Calu3 (cell line): ENCODE data around the gene TAGLN2. TPM values are rescaled to one million over a fixed set of nuclear protein-coding genes. Genes with fewer than 3 reads are reported as not detected.

Experiments used
- BruUV-seq: library from RNA; stranded (reverse); fragments of 400-500 nt; replicated peaks from 2 replicates; lab custom pipeline; 2021; lab: Mats Ljungman, UMichigan
- CTCF ChIA-PET: fragments of 300-600 bp; sonication (Branson Sonifier 250); formaldehyde crosslinking; loops from one replicate; lab custom pipeline; 2022; ENCODE audit warnings: antibody characterized with exemption; lab: Charles Lee
- DNase-seq: peaks from one replicate; pipeline ENCODE4 v3.0.0; 2022
- H3K27ac Mint-ChIP-seq: one replicate; pipeline ENCODE4 v1.8.0; 2022; ENCODE audit warnings: mixed read lengths; ENCODE audit not compliant: unreplicated experiment
- H3K27me3 Mint-ChIP-seq: one replicate; pipeline ENCODE4 v1.8.0; 2022; ENCODE audit warnings: mixed read lengths; ENCODE audit not compliant: unreplicated experiment
- H3K36me3 Mint-ChIP-seq: one replicate; pipeline ENCODE4 v1.8.0; 2022; ENCODE audit warnings: mild to moderate bottlenecking, moderate library complexity, mixed read lengths; ENCODE audit not compliant: insufficient read depth, unreplicated experiment
- H3K4me1 Mint-ChIP-seq: one replicate; pipeline ENCODE4 v1.8.0; 2022; ENCODE audit warnings: mild to moderate bottlenecking, low read depth, mixed read lengths; ENCODE audit not compliant: unreplicated experiment
- H3K4me3 Mint-ChIP-seq: one replicate; pipeline ENCODE4 v1.8.0; 2022; ENCODE audit warnings: mild to moderate bottlenecking, low read depth, moderate library complexity, mixed read lengths; ENCODE audit not compliant: unreplicated experiment
- H3K9me3 Mint-ChIP-seq: one replicate; pipeline ENCODE4 v1.8.0; 2022; ENCODE audit warnings: low read depth, mixed read lengths; ENCODE audit not compliant: unreplicated experiment
- CTCF ChIP-seq: fragments of 200-600 bp; IDR thresholded peaks from one replicate; pipeline ENCODE4 v1.8.0; 2022; ENCODE audit warnings: antibody characterized with exemption; ENCODE audit not compliant: unreplicated experiment
- intact Hi-C: fragments of 100-400 bp; cut with micrococcal nuclease; formaldehyde crosslinking; loops from one replicate; pipeline ENCODE4 v1.10.0; 2022; ENCODE audit not compliant: unreplicated experiment
- total RNA-seq: library from RNA; stranded (reverse); gene quantifications from 2 replicates; pipeline ENCODE4 v1.2.3, GENCODE V29; 2022

The TAGLN2 gene
- total RNA-seq, 1 experiment from 2014 or later, result 708 TPM

DNA sequence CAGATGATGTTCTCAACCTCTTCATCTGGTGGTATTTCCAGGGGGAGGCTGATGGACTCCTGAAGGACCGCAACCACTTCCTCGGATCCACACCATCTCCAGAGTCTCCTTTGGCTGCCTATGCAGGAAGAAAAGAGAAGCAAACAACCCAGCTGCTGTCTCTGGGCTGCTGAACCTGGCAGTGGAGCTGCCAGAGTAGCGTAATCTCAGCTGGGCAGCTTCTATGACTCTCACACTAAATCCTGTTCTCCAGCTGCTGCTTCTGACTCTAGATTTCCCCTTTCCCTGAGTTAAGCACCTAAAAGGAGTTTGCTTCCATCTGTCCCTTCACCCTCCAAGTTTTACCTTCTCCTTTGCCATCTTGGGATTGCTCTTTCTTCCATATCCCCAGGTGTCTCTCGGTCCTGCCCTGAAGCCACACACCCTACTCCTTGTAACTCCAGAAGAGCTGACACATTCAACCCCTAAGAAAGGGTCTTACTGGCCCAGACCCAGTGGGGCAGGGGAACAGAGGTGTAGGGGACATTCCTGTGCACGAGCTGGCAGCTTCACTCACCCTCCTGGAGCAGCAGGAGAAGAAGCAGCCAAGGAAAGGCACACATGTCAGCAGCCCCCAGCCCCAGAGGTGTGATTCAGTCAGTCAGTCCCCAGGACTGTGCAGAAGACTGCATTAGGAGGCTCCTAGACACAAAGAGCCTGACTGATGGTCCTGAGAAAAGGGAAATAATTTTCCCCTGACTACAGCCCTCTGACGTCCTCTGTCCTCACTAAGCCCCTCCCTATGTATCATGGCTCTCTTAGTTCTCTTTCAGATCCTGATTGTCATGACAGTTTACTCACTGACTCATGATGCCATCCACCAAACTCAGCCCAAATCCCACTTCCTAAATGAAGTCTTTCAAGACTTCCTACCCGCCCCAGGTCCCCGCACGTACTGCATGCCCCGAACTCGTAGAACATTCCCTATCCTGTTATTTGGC lies 28.5 kb upstream of the TAGLN2 start, which contains the start of gene SLAMF9:
Gene SLAMF9, minus strand, starts transcription at position 702 of the 980 bp plus-strand sequence. Its CDS starts 100 bp downstream, at position 602.
- Mint-ChIP-seq H3K4me1 (peaks cover 12% of the 10 kb centered on the region), H3K36me3 (peaks cover 5% of the 10 kb centered on the region), H3K27ac (no peak within 1 kb of the TSS), H3K27me3 (peaks cover 66% of the 10 kb centered on the region), H3K9me3 (no peaks in the 10 kb centered on the region), H3K4me3 (no peak within 1 kb of the TSS)
- intact Hi-C loops, result no loop called here
- BruUV-seq, result no TSS peak
- CTCF ChIA-PET, result no interaction called here
- no peak for TF ChIP-seq CTCF
- DNase-seq, result no peak

GRCh38 chr1:159952932-159953331 lies 27.6 kb upstream of the TAGLN2 start:
- no TSS peak for BruUV-seq
- H3K4me1 Mint-ChIP-seq, result peaks cover 19% of the 10 kb centered on the region
- H3K27ac Mint-ChIP-seq, result no peak overlapping the region
- peaks cover 5% of the 10 kb centered on the region for H3K36me3 Mint-ChIP-seq
- no peaks in the 10 kb centered on the region for H3K9me3 Mint-ChIP-seq
- no peak for DNase-seq
- H3K27me3 Mint-ChIP-seq, result peaks cover 64% of the 10 kb centered on the region
- no peak overlapping the region for H3K4me3 Mint-ChIP-seq
- no peak for TF ChIP-seq CTCF
- CTCF ChIA-PET, result no interaction called here
- intact Hi-C loops, result no loop called here

DNA sequence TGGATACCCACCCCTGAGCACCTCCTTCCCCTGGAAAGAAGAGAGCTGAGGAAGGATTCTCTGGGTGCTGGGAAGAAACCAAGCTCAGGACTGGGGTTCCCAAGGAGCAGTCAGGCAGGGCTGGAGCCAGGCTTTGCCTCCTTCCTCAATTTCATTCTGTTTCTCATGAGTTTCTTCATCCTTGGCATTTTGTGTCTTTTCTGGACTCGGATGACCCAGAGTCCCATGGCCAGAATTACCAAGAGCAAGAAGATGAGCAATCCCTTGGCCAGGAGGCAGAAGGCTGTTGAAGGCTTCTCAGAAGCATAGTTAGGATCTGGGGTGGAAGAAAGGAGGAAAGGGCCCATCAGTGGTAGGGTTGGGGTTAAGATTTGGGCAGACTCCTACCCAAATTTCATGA lies 26.2 kb upstream of the TAGLN2 start:
- Mint-ChIP-seq H3K27ac (no peak overlapping the region), H3K4me1 (peaks cover 20% of the 10 kb centered on the region), H3K9me3 (no peaks in the 10 kb centered on the region), H3K36me3 (peaks cover 6% of the 10 kb centered on the region), H3K4me3 (no peak overlapping the region), H3K27me3 (peaks cover 64% of the 10 kb centered on the region)
- intact Hi-C loops, result no loop called here
- DNase-seq, result no peak
- CTCF ChIA-PET, result no interaction called here
- BruUV-seq, result no TSS peak
- TF ChIP-seq CTCF, result no peak

DNA sequence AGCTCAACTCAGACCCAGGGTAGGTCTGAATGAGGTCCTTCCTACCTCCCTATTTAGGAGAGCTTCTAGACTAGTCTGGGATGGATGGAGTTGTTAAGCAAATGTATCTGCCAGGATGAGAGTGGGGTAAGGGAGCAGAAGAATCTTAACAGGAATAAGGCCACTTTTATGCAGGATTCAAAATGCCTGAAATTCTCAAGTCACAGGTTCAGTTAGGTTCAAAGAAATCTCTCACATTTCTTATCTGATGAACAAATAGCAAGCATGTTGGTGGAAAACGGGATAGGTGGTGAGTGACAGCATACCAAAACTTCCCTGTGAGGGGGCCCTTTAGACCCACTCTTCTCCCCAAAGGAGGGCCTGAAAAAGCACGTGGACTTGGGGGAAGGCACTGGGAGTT lies 25.7 kb upstream of the TAGLN2 start:
- H3K4me1 Mint-ChIP-seq, result peaks cover 20% of the 10 kb centered on the region
- H3K36me3 Mint-ChIP-seq, result peaks cover 11% of the 10 kb centered on the region
- intact Hi-C loops, result no loop called here
- no TSS peak for BruUV-seq
- no peak overlapping the region for H3K4me3 Mint-ChIP-seq
- peaks cover 62% of the 10 kb centered on the region for H3K27me3 Mint-ChIP-seq
- H3K27ac Mint-ChIP-seq, result no peak overlapping the region
- TF ChIP-seq CTCF, result no peak
- no peaks in the 10 kb centered on the region for H3K9me3 Mint-ChIP-seq
- DNase-seq, result no peak
- CTCF ChIA-PET, result no interaction called here
